ENCODE data around the gene CYTH1.

The CYTH1 gene

GRCh38 chr17:78804777-78805176 lies 22.7 kb upstream of the CYTH1 start:
- DNase-seq = no peak

GRCh38 chr17:78803186-78803845 lies 21.2 kb upstream of the CYTH1 start:
- DNase-seq = no peak

GRCh38 chr17:78802459-78802858 lies 20.4 kb upstream of the CYTH1 start:
- DNase-seq = no peak

- DNase-seq = no peak
Measured at GRCh38 chr17:78802008-78802407, 19.9 kb upstream of the CYTH1 start.

- DNase-seq = no peak
Measured at GRCh38 chr17:78800132-78800931, 18.3 kb upstream of the CYTH1 start.

DNA sequence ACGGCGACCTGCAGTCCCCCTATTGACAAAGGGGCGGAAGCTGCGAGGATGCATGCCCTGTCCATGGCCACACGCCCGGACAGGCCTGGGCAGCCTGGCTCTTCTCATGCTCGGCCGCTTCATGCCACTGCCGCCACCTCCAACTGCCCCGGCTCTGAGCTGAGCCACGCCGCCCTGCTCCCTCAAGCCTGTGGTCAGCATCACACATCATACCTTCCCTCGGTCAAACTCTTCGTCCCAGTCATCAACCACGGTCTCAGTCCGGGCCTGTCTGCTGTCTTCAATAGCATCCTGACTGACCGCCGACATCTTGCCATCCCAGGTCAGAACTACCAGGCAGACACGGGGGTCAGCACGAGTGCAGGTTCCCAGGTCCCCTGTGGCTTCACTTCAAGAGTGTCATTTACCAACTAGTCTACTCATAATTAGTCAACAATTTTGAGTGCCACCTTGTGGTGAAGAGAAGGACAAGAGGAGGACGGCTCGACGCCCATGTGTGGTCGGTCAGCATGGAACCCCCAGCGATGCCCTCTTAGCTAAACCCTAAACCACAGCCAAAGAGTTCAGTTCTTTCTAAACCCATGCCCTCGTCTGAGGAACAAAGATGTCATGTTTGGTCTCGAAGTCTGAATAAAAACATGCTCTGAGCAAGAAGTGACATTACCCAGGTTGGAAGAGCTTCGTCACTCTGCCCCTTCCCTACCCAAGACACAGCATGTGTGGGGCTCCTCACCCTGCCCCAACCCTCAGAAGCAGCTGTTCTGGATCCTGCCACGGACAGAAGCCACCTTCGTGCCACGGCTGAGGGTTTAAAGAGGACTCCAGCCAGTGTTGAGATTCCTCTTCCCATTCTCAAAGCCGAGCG lies 16.9 kb upstream of the CYTH1 start:
- DNase-seq = peak; percentile 17

DNA sequence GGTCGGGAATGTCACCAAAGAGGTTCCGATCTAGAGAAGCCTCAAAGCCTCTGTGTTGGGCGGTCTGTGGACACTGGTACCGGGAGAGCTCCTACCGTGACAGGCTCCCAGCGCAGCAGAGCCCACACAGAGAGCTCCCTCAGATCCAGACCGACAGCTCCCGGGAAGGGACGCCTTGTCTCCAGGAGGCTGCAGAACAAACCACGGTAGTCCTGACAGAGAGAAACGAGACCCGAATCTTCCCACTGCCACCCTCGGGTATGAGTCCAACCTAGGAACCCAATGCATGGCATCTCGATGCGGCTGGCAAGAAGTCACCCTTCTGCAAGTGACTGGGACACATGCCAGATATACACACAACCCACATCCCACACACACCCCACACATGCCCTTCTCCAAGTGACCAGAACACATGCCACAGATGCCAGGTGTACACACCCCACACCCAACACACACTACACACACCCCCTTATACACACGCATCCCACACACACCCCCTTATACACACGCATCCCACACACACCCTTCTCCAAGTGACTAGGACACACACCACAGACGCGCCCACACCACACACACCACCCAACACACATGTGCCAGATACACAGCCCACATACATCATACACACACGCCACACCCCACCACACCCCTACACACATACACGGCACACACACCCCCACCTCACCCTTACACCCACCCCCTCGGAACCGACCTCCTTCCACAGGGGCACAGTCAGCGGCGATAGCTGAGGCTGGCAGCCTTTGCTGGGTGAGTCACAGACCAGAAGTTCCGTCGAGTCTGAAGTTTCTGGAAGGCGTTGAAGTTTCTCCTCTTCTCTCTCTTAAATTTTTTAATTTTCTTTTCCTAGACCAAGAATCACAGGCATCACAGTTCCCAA lies 15.9 kb upstream of the CYTH1 start:
- DNase-seq = no peak

DNA sequence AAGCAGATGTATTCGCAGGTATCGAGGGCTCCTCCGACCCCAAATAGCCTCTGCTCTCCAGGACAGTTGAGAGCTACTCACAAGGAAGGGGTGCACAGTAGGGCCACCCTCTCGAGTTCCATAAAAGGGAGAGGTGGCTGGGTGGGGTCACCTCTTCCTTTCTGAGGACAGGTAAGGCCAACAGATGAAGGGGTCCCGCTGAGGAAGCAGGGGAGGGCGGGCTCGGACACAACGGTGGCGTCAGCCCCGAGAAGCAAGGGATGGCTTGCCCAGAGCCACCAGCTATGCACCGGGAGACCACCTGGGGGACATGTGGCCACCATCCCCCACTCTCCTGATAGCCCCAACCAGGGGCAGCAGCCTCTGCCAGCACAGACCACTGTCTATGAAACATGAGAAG lies 15.1 kb upstream of the CYTH1 start:
- DNase-seq = no peak

DNA sequence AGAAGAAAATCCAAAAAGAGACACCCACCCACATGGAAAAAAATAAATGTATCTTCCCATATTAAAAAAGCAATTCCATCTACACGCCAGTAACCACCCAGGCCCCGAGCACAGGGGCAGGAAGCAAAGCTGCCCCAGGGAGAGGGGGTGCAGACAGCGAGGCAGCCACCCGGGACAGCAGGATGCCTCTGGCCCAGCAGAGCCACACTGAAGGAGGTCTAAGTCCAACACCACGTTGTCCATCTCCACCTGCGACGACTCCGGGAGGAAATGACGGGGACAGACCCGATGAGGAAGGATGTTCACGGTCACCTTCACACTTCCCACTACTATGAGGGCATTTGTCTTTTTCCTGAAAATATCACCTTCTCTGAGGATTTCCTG lies 14.4 kb upstream of the CYTH1 start:
- no peak for DNase-seq

GRCh38 chr17:78795861-78796516 lies 13.9 kb upstream of the CYTH1 start:
- no peak for DNase-seq

GRCh38 chr17:78794864-78795640 lies 13.0 kb upstream of the CYTH1 start:
- no peak for DNase-seq

DNA sequence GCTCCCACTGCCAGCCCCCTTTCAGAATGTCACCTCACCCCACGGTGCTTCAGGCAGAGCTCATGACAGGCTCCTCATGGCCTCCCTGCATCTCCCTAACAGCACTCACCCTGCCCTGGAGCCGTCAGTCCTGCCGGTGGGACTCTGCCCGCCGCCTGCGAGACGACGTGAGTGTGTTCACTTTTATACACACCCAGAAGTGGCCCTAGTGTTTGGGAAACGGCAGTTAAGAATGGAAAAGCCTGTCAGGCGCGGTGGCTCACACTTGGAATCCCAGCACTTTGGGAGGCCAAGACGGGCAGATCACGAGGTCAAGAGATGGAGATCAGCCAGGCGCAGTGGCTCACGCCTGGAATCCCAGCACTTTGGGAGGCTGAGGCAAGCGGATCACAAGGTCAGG lies 12.3 kb upstream of the CYTH1 start:
- no peak for DNase-seq

DNA sequence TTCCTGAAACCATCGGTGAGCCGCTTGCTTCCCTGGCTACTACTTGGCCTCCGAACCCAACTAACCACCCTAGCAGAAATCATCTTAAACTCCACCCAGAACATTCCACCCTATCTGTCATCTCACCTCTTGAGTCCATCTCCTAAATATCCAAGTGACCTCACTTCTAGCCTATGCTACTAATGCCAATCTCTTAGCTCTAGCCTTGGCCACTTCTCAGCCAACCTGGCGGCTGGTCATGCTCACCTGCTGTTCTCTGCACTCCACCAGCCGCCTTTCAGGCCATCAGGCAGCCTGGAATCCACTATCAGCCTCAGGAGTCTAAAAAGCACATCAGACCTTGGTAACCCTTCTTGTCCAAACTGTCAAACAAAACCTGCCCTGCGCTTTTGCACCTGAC lies 11.9 kb upstream of the CYTH1 start:
- no peak for DNase-seq

- no peak for DNase-seq
Measured at GRCh38 chr17:78793415-78793814, 11.3 kb upstream of the CYTH1 start.

DNA sequence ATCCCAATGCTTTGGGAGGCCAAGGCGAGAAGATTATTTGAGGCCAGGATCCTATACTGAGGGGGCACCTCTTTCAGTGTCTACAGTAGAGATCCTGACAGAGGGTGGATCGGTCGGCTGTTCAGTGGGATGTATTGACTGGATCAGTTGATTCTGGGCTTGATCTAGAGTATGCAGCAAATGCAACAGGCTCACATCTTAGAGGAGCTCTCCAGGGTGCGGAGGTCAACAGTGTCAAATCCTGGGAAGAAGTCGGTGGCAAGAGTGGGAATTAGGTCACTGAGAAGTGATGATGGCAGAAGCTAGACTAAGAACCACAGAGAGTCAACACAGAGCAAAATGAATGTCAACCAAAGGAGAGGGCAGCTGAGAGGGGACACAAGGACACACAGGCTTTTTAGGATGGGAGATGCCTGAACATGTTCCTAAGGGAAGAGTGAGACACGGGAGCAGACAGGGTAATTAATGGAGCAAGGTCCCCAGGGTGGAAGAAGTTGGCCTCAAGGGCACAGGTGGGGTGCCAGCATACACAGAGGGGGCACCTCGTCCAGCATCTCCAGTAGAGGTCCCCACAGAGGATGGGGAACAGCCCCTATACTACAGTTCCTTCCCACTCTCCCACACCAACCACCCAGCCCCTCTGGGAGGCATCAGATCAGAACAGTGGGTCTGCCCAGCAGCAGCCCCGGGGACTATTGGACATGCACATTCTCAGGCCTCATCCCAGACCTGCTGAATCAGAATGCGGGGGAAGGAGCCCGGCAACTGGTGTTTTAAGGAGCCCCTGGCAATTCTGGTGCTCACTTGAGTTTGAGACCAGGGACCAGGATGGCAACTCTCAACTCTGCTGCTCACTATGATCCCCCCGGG lies 10.0 kb upstream of the CYTH1 start:
- no peak for DNase-seq

GRCh38 chr17:78790552-78790951 lies 8.5 kb upstream of the CYTH1 start:
- DNase-seq = no peak

DNA sequence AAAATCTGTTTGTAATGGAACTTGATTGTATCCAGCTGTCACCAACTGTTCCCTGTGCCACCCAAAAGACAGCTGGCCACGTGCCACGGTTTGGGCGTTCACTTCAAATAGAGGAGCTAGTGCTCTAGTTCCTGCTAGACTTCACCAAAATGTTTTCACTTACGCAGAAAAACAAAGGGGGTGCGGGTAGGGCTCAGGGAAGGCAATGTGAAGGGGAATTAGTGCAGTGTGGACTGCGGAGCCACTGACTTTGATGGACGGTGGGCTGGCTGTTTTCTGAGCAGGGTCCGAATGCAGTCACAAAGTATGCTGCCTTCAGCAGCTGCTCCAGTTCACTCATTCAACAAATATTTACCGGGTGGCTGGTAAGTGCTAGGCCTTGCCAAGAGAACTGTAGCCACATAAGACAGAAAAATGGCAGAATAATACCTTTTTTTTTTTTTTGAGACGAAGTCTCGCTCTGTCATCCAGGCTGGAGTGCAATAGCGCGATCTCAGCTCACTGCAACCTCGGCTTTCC lies 7.6 kb upstream of the CYTH1 start:
- DNase-seq = peak; percentile 87

DNA sequence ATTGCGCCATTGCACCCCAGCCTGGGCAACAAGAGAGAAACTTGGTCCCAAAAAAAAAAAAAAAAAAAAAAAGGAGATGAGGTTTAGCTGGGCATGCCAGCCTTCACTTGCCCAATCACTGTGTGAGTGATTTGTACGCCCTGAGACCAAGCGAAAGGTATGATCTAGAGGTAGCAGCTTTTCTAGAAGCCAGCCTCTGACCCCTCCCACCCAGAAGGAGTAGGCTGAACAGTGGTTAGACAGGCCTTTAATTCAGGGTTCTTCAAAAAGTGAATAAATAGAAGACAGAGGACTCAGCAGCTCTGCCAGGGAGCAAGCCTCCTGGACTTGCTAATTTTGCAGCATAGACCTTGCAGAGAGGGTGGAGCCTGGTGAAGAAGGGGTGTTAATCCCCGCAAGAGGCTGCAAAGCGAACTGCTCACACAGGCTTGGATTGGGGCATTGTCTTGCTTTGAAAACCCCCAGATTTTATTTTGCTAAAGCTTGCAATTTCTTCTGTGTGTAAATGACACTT lies 7.1 kb upstream of the CYTH1 start:
- no peak for DNase-seq

GRCh38 chr17:78788451-78788850 lies 6.4 kb upstream of the CYTH1 start:
- DNase-seq = no peak

GRCh38 chr17:78787444-78787843 lies 5.4 kb upstream of the CYTH1 start:
- DNase-seq = no peak
